ENCODE results near the gene TENM4.

- TF ChIP-seq HOXD13 (CRISPR knock-in tag; IDR thresholded peaks at IDR 0.05; ENCODE audit: borderline replicate concordance) (no peak), SP7 (tag by site-specific recombination; IDR thresholded peaks at IDR 0.05) (no peak), ZNF549 (tag by site-specific recombination; IDR thresholded peaks at IDR 0.05) (no peak), CTCF (tag by site-specific recombination; IDR thresholded peaks at IDR 0.05) (no peak), ZNF621 (tag by site-specific recombination; IDR thresholded peaks at IDR 0.05) (no peak), ZBTB21 (tag by site-specific recombination; IDR thresholded peaks at IDR 0.05) (no peak)
These were observed 348.0 kb downstream of the TENM4 start for GRCh38 chr11:79092791-79093353.
